GM15510 (cell line): ENCODE data around the gene SLC5A11.

ENCODE experiments used
- POLR2A ChIP-seq: IDR thresholded peaks from 3 replicates; pipeline ENCODE4 v1.6.1; 2011; ENCODE audit warnings: borderline replicate concordance; ENCODE audit not compliant: insufficient read length; ENCODE audit errors: extremely low read depth

Gene SLC5A11

GRCh38 chr16:24876231-24876630 is 30.5 kb downstream of the SLC5A11 start:
- TF ChIP-seq POLR2A: no peak

GRCh38 chr16:24879684-24880083 is 33.9 kb downstream of the SLC5A11 start:
- TF ChIP-seq POLR2A: no peak

- TF ChIP-seq POLR2A: no peak
Measured at GRCh38 chr16:24883714-24884151, 38.0 kb downstream of the SLC5A11 start.

- TF ChIP-seq POLR2A: no peak
Measured at GRCh38 chr16:24887472-24887871, 41.7 kb downstream of the SLC5A11 start.

GRCh38 chr16:24890746-24891145 is 45.0 kb downstream of the SLC5A11 start:
- TF ChIP-seq POLR2A: no peak

GRCh38 chr16:24896439-24896838 is 50.7 kb downstream of the SLC5A11 start:
- no peak for TF ChIP-seq POLR2A

GRCh38 chr16:24900230-24900629 is 54.5 kb downstream of the SLC5A11 start:
- TF ChIP-seq POLR2A: no peak

- no peak for TF ChIP-seq POLR2A
Measured at GRCh38 chr16:24906199-24906808, 60.5 kb downstream of the SLC5A11 start.

- TF ChIP-seq POLR2A: no peak
Measured at GRCh38 chr16:24906901-24907300, 61.1 kb downstream of the SLC5A11 start.

GRCh38 chr16:24908716-24909115 is 63.0 kb downstream of the SLC5A11 start:
- no peak for TF ChIP-seq POLR2A

- TF ChIP-seq POLR2A: no peak
Measured at GRCh38 chr16:24909856-24910255, 64.1 kb downstream of the SLC5A11 start.

- no peak for TF ChIP-seq POLR2A
Measured at GRCh38 chr16:24915019-24915418, 69.3 kb downstream of the SLC5A11 start.

GRCh38 chr16:24915576-24915975 is 69.8 kb downstream of the SLC5A11 start:
- TF ChIP-seq POLR2A: no peak

- no peak for TF ChIP-seq POLR2A
Measured at GRCh38 chr16:24917236-24917635, 71.5 kb downstream of the SLC5A11 start.

- no peak for TF ChIP-seq POLR2A
Measured at GRCh38 chr16:24917891-24918290, 72.1 kb downstream of the SLC5A11 start.

GRCh38 chr16:24918641-24919040 is 72.9 kb downstream of the SLC5A11 start:
- no peak for TF ChIP-seq POLR2A

GRCh38 chr16:24919536-24919935 is 73.8 kb downstream of the SLC5A11 start:
- no peak for TF ChIP-seq POLR2A
